HG03469 (cell line): ENCODE results near the gene SH3BP4.

Source experiments
- ATAC-seq: cut with Tn5 transposase; IDR thresholded peaks from one replicate; pipeline ENCODE4 v1.9.1; 2021; ENCODE audit warnings: mild to moderate bottlenecking, moderate library complexity, moderate number of reproducible peaks; ENCODE audit not compliant: unreplicated experiment

SH3BP4 gene

GRCh38 chr2:234981197-234982095 is 29.6 kb downstream of the SH3BP4 start:
- no peak for ATAC-seq

DNA sequence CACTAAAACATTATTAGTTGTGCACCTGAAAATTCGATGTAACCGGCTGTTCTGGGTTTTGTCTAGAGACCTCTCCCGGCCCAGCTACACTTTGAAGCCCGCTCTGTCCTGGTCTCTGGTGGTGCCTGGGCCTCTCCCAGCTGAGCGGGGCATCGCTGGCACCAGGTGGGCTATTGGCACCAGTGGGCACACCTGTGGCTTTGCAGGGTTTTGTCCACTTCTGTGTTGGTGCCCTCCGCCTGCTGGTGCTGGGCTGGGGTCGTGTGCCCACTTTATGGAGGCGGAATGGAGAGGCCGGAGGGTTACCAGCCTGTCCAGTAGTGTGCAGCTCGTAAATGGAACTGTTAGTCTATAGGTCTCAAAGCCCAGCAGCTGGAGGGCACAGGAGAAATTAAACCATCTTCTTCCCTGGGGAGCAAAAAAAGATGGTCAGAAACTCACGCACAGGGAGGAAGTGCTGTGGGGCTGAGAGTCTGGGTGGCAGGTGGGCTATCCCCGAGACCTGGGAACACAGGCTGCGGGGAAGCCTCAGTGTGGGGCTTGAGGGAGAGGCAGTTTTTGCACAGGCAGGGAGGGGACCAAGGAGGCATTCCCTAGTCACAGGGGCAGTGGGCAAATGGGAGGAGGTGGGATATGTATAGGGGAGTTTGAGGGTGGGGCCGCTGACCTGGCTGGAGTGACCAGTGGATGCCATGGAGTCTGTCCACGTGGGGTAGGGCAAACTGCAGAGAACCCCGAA is 30.4 kb downstream of the SH3BP4 start:
- ATAC-seq = no peak

- no peak for ATAC-seq
Observed at GRCh38 chr2:234983011-234983726, 31.4 kb downstream of the SH3BP4 start.

DNA sequence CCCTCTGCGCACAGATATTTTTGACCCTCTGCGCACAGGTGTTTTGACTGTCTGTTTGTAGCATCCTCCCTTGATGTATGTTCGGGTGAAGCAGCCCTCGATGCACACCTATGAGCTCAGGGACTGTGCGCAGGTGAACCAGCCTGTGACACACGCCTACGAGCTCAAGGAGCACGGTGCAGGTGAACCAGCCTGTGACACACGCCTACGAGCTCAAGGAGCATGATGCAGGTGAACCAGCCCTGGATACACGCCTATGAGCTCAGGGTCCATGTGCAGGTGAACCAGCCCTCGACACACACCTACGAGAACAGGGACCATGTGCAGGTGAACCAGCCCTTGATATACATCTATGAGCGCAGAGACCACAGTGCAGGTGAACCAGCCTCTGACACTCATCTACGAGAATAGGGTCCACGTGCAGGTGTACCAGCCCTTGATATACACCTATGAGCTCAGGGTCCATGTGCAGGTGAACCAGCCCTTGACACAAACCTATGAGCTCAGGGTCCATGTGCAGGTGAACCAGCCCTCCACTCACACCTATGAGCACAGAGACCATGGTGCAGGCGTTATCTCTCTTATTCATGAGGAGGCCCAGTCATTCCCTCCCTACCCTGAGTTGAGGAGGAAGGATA is 33.9 kb downstream of the SH3BP4 start:
- ATAC-seq = no peak

- no peak for ATAC-seq
Observed at GRCh38 chr2:234986390-234986789, 34.6 kb downstream of the SH3BP4 start.

- ATAC-seq = no peak
Observed at GRCh38 chr2:234986876-234987720, 35.3 kb downstream of the SH3BP4 start.

DNA sequence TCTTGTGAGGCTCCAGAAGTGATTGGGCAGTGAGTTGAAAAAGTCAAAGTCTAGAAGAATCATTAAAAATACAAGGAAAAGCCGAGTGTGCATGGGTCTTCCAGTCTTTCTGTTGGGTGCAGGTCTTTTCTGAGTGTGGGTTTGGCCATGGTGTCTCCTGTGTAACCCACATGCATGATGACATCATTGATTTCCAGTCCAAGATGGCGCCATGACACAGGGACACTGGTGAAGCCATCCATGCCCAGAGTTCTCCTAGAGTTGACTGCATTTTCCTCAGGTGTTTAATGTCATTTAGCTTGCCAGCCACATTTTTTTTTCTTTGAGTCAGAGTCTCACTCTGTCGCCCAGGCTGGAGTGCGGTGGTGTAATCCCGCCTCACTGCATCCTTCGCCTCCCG is 35.9 kb downstream of the SH3BP4 start:
- no peak for ATAC-seq

GRCh38 chr2:234988491-234988890 is 36.7 kb downstream of the SH3BP4 start:
- ATAC-seq = no peak

DNA sequence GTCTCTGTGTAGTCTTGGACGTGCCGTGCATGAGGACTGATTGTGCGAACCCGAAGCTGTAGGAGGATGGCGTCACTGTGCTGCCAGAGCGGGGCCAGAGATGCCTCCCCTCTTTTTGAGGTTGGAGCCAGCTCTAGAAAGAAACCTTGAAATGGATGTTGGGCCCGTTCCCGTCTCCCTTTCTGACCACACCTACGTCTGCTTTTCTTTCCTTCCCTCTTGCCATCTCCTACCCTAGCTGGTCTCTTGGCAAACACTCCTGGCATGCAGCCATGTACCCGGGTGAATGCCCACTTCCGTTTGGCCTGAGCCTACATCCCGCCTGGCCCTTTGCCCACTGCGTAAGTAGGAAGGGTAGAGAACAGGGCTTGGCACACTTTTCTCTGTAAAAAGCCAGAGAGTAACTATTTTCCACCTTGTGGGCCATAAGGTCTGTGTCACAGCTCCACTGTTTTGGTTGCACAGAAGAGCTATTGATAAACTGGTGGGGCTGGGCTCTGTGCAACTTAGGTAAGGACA is 37.4 kb downstream of the SH3BP4 start:
- no peak for ATAC-seq

- no peak for ATAC-seq
Observed at GRCh38 chr2:234990300-234990699, 38.5 kb downstream of the SH3BP4 start.

GRCh38 chr2:234991290-234991689 is 39.5 kb downstream of the SH3BP4 start:
- ATAC-seq = no peak

- no peak for ATAC-seq
Observed at GRCh38 chr2:234991793-234992192, 40.0 kb downstream of the SH3BP4 start.

DNA sequence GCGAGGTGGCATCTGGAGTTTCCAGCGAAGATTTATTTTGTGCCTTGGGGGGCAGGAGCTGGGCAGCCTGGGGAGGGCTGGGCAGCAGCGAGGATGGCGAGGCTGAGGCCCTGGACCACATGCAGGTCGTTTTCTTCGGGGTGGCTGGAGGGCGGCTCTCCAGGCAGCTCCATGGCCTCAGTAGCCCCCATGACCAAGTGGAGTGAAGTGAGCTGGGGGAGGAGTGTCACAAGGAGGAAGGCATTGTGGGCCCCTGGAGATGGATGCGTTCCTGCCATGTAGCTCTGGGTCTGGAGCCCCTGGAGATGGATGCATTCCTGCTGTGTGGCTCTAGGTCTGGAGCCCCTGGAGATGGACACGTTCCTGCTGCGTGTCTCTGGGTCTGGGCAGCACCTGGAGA is 40.4 kb downstream of the SH3BP4 start:
- ATAC-seq = no peak

DNA sequence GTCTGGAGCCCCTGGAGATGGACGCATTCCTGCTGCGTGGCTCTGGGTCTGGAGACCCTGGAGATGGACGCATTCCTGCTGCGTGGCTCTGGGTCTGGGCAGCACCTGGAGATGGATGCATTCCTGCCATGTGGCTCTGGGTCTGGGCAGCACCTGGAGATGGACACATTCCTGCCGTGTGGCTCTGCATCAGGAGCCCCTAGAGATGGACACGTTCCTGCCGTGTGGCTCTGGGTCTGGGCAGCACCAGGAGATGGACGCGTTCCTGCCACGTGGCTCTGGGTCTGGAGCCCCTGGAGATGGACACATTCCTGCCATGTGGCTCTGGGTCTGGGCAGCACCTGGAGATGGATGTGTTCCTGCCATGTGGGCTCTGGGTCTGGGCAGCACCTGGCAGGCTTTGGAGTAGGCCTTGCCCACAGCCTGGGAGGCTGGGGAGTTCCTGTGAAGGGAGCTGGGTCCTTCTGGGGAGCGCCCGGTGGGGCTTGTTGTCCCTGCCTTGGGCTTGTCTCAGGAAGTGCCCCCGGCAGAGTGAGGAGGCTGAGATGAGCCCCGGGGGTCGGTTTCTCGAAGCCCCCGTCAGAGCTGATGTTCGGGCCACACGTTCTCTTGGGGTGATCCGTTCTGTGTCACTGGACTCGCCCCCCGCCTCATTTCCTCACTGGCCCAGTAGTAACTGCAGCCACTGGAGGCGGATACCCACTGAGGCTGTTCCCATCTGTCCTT is 41.0 kb downstream of the SH3BP4 start:
- no peak for ATAC-seq

- ATAC-seq = no peak
Observed at GRCh38 chr2:234993541-234993981, 41.7 kb downstream of the SH3BP4 start.

DNA sequence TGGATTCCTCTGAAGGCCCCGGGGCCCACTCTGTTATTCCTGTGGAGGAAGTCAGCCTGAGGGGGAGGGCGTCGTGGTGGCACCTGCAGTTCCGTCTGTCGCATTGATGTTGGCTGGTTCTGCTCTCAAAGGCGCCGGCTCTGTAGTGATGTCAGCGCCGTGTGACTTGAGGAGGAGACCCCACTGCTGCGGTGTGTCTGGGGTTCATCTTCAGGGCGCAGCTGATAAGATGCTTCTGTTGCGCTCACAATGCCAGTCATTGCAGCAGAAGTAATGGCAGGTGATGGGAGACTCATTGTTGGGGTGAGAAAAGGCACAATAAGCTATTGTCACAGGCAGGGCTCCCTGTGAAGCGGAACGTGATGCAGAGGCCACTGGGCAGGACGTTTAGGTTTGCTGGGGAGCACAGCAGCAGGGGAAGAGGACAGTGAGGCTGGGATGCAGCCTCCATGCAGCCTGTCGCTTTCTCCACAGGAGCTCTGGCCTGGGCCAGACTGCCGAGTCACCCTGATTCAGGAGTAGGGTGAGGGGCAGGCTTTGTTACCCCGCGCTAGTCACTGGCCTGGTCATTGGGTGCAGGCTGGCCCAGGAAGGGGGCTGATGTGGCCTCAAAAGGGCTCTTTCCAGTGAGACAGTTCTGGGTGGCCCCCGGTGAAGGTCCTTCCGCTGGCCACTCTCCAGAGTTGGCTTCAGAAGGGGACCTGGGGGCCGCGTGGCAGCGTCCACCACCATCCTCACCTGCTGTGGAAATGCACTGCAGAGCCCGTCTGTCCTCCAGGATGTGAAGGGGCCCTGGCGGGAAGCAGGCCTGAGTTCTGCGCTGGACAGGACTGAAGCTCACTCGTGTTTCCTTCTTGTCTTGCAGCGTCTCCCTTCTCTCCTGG is 42.9 kb downstream of the SH3BP4 start:
- ATAC-seq = no peak

DNA sequence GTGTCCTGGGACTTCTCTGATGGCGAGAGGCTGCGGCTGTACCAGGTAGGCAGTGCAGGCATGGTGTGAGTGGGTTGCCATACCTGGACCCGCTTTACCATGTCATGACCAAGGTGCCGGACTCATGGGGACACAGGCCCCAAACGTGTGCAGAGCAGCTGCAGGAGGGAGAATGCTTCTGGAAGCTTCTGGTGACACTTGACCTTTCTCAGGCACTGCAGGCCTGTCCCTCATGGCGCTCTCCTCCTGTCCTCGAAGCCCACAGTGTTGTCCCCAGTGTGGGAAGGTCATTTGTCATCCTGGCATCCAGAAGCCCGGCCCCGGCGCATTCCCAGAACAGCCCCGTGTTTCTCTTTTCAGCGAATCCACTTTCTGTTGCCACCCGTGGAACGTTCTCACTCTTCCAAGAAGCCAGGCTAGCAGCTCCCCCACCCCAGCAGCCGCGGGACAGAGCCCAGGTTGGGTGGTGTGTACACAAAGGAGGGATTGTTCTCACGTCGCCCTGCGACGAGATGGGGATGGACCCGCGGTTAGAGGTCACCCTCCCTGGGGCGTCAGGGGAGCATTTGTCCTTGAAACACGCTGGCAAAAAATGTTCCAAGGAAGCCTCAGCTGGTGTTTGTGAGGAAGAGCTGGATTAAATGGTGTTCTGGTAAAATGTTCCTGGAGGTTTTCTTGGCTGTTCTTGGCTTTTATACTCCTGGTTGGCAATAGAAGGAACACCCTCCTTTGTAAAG is 43.7 kb downstream of the SH3BP4 start:
- no peak for ATAC-seq
